ENCODE results near the gene SMAD7. TPM values are rescaled to one million over a fixed set of nuclear protein-coding genes. Genes with fewer than 3 reads are reported as not detected.

SMAD7 gene
- total and polyA plus RNA-seq, 8 donors = 4.2 to 22.4 (median 6.8) TPM

DNA sequence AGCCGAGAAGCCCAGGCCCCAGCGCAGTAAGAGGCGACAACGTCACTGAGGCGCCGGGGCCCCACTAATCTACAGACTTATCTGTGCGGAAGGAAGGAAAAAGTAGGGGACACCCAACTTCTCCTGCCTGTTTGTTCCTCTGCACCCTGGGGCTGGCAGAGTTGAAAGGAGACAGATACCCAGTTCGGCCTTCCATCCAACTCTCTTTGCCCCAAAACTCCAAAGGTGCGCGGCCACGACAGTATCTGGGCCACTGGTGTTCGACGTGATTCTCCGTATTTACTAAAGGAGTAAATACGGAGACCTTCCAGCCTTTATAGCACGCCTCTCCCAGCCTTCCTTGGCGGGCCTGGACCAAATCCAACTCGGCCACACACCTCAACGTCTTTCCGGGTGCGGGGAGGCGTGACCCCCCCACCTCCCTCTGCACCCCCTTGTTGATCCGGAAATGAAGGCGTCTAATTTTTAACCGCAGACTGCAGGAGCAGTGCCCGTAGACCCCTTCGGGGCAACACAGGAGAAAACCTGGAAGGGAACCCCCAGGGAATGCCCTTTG, 1.6 kb downstream of the SMAD7 start:
- intact Hi-C loops (cut with DNase I) = no loop called here
- TF ChIP-seq, protein P1, sequence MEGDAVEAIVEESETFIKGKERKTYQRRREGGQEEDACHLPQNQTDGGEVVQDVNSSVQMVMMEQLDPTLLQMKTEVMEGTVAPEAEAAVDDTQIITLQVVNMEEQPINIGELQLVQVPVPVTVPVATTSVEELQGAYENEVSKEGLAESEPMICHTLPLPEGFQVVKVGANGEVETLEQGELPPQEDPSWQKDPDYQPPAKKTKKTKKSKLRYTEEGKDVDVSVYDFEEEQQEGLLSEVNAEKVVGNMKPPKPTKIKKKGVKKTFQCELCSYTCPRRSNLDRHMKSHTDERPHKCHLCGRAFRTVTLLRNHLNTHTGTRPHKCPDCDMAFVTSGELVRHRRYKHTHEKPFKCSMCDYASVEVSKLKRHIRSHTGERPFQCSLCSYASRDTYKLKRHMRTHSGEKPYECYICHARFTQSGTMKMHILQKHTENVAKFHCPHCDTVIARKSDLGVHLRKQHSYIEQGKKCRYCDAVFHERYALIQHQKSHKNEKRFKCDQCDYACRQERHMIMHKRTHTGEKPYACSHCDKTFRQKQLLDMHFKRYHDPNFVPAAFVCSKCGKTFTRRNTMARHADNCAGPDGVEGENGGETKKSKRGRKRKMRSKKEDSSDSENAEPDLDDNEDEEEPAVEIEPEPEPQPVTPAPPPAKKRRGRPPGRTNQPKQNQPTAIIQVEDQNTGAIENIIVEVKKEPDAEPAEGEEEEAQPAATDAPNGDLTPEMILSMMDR (IDR thresholded peaks at IDR 0.05) = no peak
- WGBS, 2 donors = 0 to 2% methylated on average over 27 of the region's 27 CpGs
- H3K4me1 ChIP-seq = peaks cover 16 to 39% (median 26%) of the 10 kb centered on the region in 3 donors
- no peaks in the 10 kb centered on the region for H3K27me3 ChIP-seq
- no peaks in the 10 kb centered on the region for H3K9me3 ChIP-seq
- DNase-seq = peak in 4 of 6 donors; percentile 63 to 77 (median 70)
- FAIRE-seq = no peak
- peak in 1 of 4 donors; percentile 0 for ATAC-seq
- no peaks in the 10 kb centered on the region for H3K36me3 ChIP-seq
- peak overlapping the region; percentile 39 to 100 (median 82) for H3K27ac ChIP-seq
- peak overlapping the region; percentile 50 to 95 (median 86) for H3K4me3 ChIP-seq

DNA sequence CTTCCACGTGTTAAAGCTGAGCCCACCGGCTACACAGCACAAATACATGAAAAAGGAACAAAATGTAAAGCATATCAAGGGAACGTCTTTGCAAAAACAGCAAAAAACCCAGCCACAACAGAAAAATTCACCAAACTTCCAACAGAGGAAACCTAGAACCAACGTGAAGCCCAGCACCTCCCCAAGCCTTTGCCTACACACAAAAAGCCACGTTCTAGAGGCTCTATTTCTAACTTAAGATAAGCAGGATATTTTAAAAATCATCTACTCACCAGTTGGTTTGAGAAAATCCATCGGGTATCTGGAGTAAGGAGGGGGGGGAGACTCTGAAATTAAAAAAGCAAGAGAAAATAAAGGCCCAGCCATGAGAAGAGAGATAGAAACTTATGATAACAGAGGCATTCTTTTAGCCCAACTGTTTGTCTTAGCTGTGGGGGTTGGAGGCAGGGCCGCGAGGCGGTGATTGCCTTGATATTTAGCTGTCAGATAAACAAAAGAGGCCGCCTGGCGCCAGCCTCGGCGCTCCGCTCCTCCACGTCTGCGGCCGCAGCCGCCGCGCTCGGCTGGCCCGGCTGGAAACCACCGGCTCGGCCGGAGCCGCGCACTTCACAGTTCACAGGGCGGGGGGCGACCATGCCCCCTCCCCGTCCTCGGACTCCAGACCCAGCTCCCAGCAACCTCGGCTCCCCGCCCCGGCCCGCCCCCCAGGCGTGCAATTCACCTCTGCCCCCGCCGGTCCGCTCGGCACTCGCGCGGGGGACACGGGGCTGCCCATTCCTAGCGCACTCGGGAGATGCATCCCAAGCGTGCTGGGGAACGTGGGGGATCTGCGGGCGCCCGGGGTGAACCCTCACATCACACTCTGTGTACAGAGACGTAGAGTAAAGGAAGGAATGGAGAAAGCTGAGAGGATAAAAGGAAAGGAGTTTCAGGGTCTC, 2.4 kb downstream of the SMAD7 start:
- peak overlapping the region; percentile 50 to 95 (median 86) for H3K4me3 ChIP-seq
- H3K4me1 ChIP-seq = peaks cover 16 to 46% (median 31%) of the 10 kb centered on the region in 3 donors
- FAIRE-seq = no peak
- peak in 4 of 6 donors; percentile 38 to 83 (median 74) for DNase-seq
- 2 to 4% methylated on average over 44 to 52 of the region's 52 CpGs for WGBS, 2 donors
- H3K36me3 ChIP-seq = no peaks in the 10 kb centered on the region
- intact Hi-C loops (cut with DNase I) = no loop called here
- H3K27me3 ChIP-seq = no peaks in the 10 kb centered on the region
- TF ChIP-seq, protein P1 (IDR thresholded peaks at IDR 0.05) = no peak
- H3K27ac ChIP-seq = peak overlapping the region; percentile 39 to 100 (median 80)
- ATAC-seq = peak in 2 of 4 donors; percentile 5 to 10
- no peaks in the 10 kb centered on the region for H3K9me3 ChIP-seq

DNA sequence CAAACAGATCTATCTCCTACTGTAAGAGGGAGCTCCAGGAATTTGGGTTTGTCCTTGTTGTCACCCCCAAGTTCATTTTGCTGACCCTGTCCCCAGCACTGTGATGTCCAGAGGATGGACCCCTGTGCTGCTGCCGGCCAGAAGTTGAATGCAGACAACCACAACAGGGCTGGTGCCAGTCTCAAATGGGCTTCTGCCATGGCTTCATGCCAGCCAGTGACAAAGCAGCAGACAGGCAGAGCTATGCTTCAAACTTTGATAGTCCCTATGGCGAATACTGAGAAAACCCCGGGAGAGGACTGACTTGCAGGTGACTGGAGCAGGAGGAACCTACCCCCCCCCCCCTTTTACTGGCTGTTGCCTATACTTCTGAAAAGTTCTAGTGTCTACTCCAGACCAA, 3.2 kb downstream of the SMAD7 start:
- peaks cover 21 to 49% (median 39%) of the 10 kb centered on the region in 3 donors for H3K4me1 ChIP-seq
- no peaks in the 10 kb centered on the region for H3K36me3 ChIP-seq
- H3K9me3 ChIP-seq = no peaks in the 10 kb centered on the region
- DNase-seq (peak in 2 of 6 donors; percentile 62 to 67), FAIRE-seq (no peak), ATAC-seq (no peak)
- no peaks in the 10 kb centered on the region for H3K27me3 ChIP-seq
- peak overlapping the region in 3 of 4 donors; percentile 18 to 95 (median 90) for H3K4me3 ChIP-seq
- TF ChIP-seq, protein P1 (IDR thresholded peaks at IDR 0.05) = no peak
- H3K27ac ChIP-seq = peak overlapping the region; percentile 26 to 100 (median 75)
- intact Hi-C loops (cut with DNase I) = no loop called here
- WGBS, 2 donors = 11 to 34% methylated on average over 3 of the region's 3 CpGs

DNA sequence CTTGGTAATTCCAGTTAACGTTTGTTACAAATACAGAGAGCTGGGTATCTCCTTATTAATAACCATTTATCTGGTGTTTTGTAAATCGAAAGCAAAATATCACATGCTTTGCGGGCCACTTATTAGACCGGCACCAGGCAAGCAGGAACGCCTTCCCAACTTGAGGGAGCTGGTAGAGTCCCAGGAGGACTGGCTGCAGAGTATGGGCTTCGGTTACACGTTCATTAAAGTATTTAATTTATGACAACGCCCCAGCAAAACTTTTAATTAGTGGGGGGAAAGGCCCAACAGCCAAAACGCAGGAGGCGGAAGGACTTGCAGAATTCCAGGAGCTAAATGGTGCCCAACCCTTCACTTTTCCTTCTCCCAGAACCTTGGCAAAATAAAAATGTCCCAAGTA, 3.7 kb downstream of the SMAD7 start:
- Histone ChIP-seq H3K27ac (peak overlapping the region; percentile 26 to 100 (median 75)), H3K9me3 (no peaks in the 10 kb centered on the region), H3K27me3 (no peaks in the 10 kb centered on the region), H3K4me1 (peaks cover 24 to 54% (median 44%) of the 10 kb centered on the region in 3 donors), H3K36me3 (no peaks in the 10 kb centered on the region), H3K4me3 (peak overlapping the region in 3 of 4 donors; percentile 18 to 95 (median 90))
- ATAC-seq (no peak), FAIRE-seq (no peak), DNase-seq (no peak)
- TF ChIP-seq, protein P1 (IDR thresholded peaks at IDR 0.05) = no peak
- 17 to 52% methylated on average over 10 of the region's 10 CpGs for WGBS, 2 donors
- intact Hi-C loops (cut with DNase I) = no loop called here
